DMS153 treated with DMSO at 0.1 percent for 48 hours (cell line): ENCODE measurements around the gene SHOC2.
"Not testable (repeated sequence)": the region's sequence is repeated elsewhere in the genome, so short reads cannot be mapped to it uniquely, and the experiment has no call there.

ENCODE experiments used
- DNase-seq: peaks from one replicate; lab custom pipeline; 2025; ENCODE audit not compliant: unreplicated experiment; lab: John Stamatoyannopoulos, UW

SHOC2 gene

GRCh38 chr10:110901954-110902819 lies 17.2 kb upstream of the SHOC2 start:
- DNase-seq, result no peak

GRCh38 chr10:110903280-110904278 lies 15.8 kb upstream of the SHOC2 start:
- no peak for DNase-seq

GRCh38 chr10:110910138-110910537 lies 9.3 kb upstream of the SHOC2 start:
- DNase-seq, result no peak

- DNase-seq, result no peak
Measured at GRCh38 chr10:110912374-110912773, 7.0 kb upstream of the SHOC2 start.

- DNase-seq, result no peak
Measured at GRCh38 chr10:110914431-110914830, 5.0 kb upstream of the SHOC2 start.

- no peak for DNase-seq
Measured at GRCh38 chr10:110915035-110915434, 4.4 kb upstream of the SHOC2 start.

GRCh38 chr10:110915600-110915999 lies 3.8 kb upstream of the SHOC2 start:
- not testable (repeated sequence) for DNase-seq

- DNase-seq, result no peak
Measured at GRCh38 chr10:110916554-110917346, 2.7 kb upstream of the SHOC2 start.

- DNase-seq, result peak; percentile 75
Measured at GRCh38 chr10:110918269-110918642, 1.1 kb upstream of the SHOC2 start.

GRCh38 chr10:110918643-110919348 lies 608 bp upstream of the SHOC2 start, which contains the start of gene BBIP1:
BBIP1 (minus strand) TSS chr10:110919180; CDS start chr10:110918157, 1,023 bp downstream.
- peak; percentile 99 for DNase-seq

- peak; percentile 24 for DNase-seq
Measured at GRCh38 chr10:110919971-110920881, 822 bp downstream of the SHOC2 start.

GRCh38 chr10:110923856-110924493 lies 4.6 kb downstream of the SHOC2 start:
- DNase-seq, result no peak

- no peak for DNase-seq
Measured at GRCh38 chr10:110927461-110927860, 8.1 kb downstream of the SHOC2 start.

- no peak for DNase-seq
Measured at GRCh38 chr10:110931769-110932381, 12.5 kb downstream of the SHOC2 start.

GRCh38 chr10:110932505-110933180 lies 13.2 kb downstream of the SHOC2 start:
- no peak for DNase-seq

GRCh38 chr10:110936757-110937156 lies 17.4 kb downstream of the SHOC2 start:
- DNase-seq, result no peak

- no peak for DNase-seq
Measured at GRCh38 chr10:110939419-110939818, 20.0 kb downstream of the SHOC2 start.
